ENCODE measurements around the gene MEGF10.

GRCh38 chr5:127416906-127417305 lies 126.3 kb downstream of the MEGF10 start:
- TF ChIP-seq CTCF (IDR thresholded peaks at IDR 0.05 in 2 of 3, conservative IDR thresholded peaks at IDR 0.05 in 1 of 3; ENCODE audit: control insufficient read depth in 2 of 3, extremely low read depth in 1 of 3, insufficient read depth in 1 of 3, low read depth in 3 of 3, low read length in 3 of 3): no peak
- no peak for TF ChIP-seq POLR2A (IDR thresholded peaks at IDR 0.05; ENCODE audit: low read depth, low read length)
- TF ChIP-seq EP300 (IDR thresholded peaks at IDR 0.05; ENCODE audit: borderline replicate concordance in 1 of 2, control insufficient read depth in 1 of 2, low read depth in 2 of 2, low read length in 2 of 2): no peak
- no peak for TF ChIP-seq TBL1XR1 (IDR thresholded peaks at IDR 0.05; ENCODE audit: low read depth, low read length)
- no peak for TF ChIP-seq POLR2AphosphoS2 (IDR thresholded peaks at IDR 0.05; ENCODE audit: low read depth, low read length)
- TF ChIP-seq TAF1 (IDR thresholded peaks at IDR 0.05; ENCODE audit: borderline replicate concordance, low read depth, low read length): no peak
- TF ChIP-seq PML (IDR thresholded peaks at IDR 0.05; ENCODE audit: low read length): no peak
- TF ChIP-seq RFX5 (IDR thresholded peaks at IDR 0.05; ENCODE audit: low read depth, low read length): no peak
- no peak for TF ChIP-seq YY1 (IDR thresholded peaks at IDR 0.05; ENCODE audit: low read depth, low read length)
- no peak for TF ChIP-seq EZH2 (IDR thresholded peaks at IDR 0.05; ENCODE audit: borderline replicate concordance, control insufficient read depth, low read depth, low read length)
- TF ChIP-seq ZNF217 (IDR thresholded peaks at IDR 0.05): no peak
- TF ChIP-seq, protein P1, sequence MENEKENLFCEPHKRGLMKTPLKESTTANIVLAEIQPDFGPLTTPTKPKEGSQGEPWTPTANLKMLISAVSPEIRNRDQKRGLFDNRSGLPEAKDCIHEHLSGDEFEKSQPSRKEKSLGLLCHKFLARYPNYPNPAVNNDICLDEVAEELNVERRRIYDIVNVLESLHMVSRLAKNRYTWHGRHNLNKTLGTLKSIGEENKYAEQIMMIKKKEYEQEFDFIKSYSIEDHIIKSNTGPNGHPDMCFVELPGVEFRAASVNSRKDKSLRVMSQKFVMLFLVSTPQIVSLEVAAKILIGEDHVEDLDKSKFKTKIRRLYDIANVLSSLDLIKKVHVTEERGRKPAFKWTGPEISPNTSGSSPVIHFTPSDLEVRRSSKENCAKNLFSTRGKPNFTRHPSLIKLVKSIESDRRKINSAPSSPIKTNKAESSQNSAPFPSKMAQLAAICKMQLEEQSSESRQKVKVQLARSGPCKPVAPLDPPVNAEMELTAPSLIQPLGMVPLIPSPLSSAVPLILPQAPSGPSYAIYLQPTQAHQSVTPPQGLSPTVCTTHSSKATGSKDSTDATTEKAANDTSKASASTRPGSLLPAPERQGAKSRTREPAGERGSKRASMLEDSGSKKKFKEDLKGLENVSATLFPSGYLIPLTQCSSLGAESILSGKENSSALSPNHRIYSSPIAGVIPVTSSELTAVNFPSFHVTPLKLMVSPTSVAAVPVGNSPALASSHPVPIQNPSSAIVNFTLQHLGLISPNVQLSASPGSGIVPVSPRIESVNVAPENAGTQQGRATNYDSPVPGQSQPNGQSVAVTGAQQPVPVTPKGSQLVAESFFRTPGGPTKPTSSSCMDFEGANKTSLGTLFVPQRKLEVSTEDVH (IDR thresholded peaks at IDR 0.05; ENCODE audit: low read depth, partially characterized antibody): no peak
- TF ChIP-seq JUND (IDR thresholded peaks at IDR 0.05; ENCODE audit: low read depth, low read length): no peak
